GM12801 (cell line): ENCODE measurements around the gene SLC30A4.

Experiments
- TF ChIP-seq, protein P1 (sequence below): IDR thresholded peaks from one replicate; pipeline ENCODE4 v1.5.1; 2011; ENCODE audit warnings: control low read depth; ENCODE audit not compliant: insufficient read length; ENCODE audit errors: extremely low read depth

The SLC30A4 gene

DNA sequence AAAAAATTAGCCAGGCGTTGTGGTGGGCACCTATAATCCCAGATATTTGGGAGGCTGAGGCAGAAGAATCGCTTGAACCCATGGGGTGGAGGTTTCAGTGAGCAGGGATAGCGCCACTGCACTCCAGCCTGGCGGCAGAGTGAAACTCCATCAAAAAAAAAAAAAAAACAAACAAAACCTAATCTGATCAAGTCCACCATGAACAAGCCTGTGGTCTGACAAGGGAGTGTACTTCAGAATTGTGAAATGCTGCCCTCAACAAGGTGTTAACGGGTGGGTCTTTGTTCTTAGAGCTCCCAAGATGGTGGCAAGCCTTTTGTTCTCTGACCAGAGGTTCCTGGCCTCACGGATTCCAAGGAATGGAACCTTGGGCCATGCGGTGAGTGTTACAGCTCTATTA is 24.2 kb upstream of the SLC30A4 start:
- TF ChIP-seq, protein P1, sequence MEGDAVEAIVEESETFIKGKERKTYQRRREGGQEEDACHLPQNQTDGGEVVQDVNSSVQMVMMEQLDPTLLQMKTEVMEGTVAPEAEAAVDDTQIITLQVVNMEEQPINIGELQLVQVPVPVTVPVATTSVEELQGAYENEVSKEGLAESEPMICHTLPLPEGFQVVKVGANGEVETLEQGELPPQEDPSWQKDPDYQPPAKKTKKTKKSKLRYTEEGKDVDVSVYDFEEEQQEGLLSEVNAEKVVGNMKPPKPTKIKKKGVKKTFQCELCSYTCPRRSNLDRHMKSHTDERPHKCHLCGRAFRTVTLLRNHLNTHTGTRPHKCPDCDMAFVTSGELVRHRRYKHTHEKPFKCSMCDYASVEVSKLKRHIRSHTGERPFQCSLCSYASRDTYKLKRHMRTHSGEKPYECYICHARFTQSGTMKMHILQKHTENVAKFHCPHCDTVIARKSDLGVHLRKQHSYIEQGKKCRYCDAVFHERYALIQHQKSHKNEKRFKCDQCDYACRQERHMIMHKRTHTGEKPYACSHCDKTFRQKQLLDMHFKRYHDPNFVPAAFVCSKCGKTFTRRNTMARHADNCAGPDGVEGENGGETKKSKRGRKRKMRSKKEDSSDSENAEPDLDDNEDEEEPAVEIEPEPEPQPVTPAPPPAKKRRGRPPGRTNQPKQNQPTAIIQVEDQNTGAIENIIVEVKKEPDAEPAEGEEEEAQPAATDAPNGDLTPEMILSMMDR = no peak

DNA sequence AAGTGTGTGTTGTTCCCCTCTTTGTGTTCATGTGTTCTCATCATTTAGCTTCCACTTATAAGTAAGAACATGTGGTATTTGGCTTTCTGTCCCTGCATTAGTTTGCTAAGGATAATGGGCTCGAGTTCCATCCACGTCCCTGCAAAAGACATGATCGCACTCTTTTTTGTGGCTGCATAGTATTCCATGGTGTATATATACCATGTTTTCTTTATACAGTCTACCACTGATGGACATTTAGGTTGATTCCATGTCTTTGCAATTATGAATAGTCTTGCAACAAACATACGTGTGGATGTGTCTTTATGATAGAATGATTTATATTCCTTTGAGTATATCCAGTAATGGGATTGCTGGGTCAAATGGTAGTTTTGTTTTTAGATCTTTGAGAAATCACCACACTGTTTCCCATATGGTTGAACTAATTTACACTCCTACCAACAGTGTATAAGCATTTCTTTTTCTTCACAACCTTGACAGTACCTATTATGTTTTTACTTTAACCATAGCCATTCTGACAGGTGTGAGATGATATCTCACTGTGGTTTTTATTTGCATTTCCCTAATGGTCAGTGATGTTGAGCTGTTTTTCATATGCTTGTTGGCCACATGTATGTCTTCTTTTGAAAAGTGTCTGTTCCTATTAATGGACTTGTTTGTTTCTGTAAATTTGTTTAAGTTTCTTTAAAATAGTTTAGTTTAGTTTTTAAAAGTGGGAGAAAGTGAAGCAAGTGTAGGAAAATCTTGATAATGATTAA is 21.9 kb upstream of the SLC30A4 start:
- TF ChIP-seq, protein P1 = no peak

DNA sequence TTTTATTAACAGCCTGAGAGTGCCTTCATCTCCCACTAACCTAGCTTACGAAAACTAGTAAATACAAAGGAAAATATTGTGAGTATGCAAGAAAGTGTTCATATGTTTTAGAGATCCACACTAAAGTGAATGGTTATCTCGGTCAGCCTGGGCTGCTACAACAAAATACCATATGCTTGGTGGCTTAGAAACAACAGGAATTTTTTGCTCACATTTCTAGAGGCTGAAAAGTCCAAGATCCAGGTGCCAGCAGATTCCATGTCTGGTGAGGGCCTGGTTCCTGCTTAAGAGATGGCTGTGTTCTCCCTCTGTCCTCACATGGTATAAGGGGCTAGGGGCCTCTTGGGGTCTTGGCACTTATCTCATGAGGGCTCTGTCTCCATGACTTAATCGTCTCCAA is 20.5 kb upstream of the SLC30A4 start:
- TF ChIP-seq, protein P1 = no peak

DNA sequence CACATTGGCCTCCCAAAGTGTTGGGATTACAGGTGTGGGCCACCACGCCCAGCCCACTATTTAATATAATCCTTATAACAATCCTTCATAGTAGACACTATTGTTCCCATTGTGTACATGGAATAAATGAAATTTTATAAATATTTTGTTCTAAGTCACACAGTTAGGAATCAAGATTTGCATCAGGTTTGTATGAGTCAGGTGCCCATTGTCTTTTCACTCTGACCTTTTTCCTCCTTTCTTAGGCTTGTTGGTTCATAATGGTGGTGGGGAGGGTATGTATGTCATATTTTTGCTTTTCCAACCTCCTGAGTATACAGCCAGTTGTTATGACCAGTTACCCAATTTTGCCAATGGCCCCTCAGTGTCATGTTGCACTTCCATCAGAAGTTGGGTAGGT is 18.0 kb upstream of the SLC30A4 start:
- TF ChIP-seq, protein P1 = no peak

DNA sequence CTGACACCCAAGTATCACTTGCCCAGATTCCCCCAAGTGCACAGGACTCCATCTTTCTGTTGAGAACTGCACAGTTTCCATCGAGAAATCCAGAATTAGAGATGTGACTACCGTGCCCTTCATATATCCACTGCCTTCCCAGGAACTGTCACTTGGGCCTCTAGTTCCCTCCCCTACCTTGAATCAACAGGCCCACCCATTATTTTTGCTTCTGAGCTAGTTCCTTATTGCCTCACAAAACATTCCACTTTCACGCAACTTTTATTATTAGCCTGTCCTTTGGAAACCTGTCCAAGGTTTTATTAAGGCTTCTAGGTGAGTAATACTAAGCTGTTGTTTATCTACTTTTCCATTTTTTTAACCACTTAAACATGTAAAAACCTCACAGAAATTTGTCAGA is 17.1 kb upstream of the SLC30A4 start:
- TF ChIP-seq, protein P1 = no peak

DNA sequence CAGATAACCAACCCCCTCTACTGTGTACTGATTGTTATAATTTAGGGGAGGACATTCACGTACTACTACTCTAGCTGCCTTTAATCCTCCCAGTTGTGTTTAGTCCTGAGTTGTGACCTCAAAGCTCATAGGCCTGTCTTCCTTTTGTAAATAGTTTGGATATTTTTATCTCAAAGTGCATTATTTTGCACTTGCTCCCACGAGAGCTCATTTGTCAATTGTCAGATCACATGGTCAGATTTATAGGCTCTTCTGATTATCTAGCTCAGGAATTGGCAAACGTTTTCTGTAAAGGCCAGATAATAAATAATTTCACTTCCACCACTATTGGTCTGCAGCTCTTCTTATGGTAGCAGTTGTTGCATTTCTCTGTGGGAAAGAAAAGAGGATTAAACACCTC is 14.4 kb upstream of the SLC30A4 start:
- TF ChIP-seq, protein P1 = no peak

DNA sequence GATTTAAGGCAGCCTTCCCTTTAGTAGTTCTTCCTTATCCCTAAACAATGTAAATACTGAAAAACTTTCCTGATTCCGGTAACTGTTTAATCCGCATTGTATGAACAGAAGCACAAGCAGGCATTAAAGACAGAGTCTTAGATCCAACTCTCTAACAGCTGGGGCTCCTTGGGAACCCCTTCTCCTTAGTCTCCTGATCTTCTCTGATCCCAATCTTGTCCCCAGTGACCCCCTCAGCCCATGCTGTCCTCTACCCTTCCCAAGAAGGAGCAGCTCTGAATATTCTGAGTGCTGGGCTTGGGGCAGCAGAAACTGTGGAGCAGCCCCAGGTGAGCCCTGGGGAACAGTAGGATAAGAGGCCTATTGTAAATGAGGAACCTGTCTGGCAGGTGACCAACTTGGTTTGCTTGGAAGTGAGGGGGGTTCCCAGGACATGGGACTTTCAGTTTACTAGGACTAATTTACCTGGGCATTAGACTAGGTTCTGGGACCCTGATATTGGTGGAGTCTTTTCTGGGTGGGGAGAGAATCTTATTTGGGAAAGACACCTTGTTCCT is 13.0 kb upstream of the SLC30A4 start:
- TF ChIP-seq, protein P1 = no peak
